ENCODE results near the gene PSMD5. TPM values are rescaled to one million over a fixed set of nuclear protein-coding genes. Genes with fewer than 3 reads are reported as not detected.
A peak's percentile ranks its signal among the peaks of the same experiment; 100 is the strongest.

The PSMD5 gene
- total RNA-seq, 1 donor from 2014 or later: 27.5 TPM

DNA sequence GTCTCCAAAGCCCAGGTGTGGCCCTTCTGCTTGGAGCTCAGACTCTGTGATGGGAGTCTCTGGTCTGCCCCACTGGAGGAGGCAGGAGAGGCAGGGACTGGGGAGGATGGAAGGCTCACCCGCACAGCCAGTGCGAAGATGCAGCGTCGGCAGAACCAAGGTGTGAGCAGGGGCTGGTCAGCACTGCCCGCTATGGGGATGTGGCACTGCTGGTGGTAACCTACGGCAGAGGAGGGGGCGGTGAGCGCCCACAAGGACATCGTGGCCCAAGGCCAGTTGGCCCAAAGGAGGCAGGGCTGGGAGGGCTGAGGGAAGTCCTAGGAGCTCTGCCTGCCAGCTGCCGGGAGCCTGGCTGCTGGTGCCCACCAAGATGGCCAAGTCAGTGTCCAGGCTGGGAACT is 27.0 kb upstream of the PSMD5 start:
- H3K27me3 ChIP-seq: no peaks in the 10 kb centered on the region
- peaks cover 0 to 8% of the 10 kb centered on the region in 2 donors for H3K36me3 ChIP-seq
- H3K4me3 ChIP-seq: no peak overlapping the region
- H3K27ac ChIP-seq: peak overlapping the region; percentile 91
- no peaks in the 10 kb centered on the region for H3K9me3 ChIP-seq
- H3K4me1 ChIP-seq: peaks cover 13% of the 10 kb centered on the region
- intact Hi-C loops (cut with DNase I): loop anchor here (5.0 to 10.0 kb wide), 2 partner anchors 68 to 205 kb away; partner anchors contain the start of gene CNTRL
- no peak for TF ChIP-seq POLR2A (IDR thresholded peaks at IDR 0.05)
- no peak for TF ChIP-seq CTCF (IDR thresholded peaks at IDR 0.05)
- no peak for TF ChIP-seq POLR2AphosphoS5 (IDR thresholded peaks at IDR 0.05; ENCODE audit: insufficient read depth in 1 of 2, low read depth in 1 of 2)
- no peak for DNase-seq (ENCODE audit: extremely low spot score in 2 of 2)

- no peak for DNase-seq (ENCODE audit: extremely low spot score in 2 of 2)
- H3K9me3 ChIP-seq: no peaks in the 10 kb centered on the region
- peak overlapping the region; percentile 91 for H3K27ac ChIP-seq
- H3K4me3 ChIP-seq: peak overlapping the region; percentile 40 to 53
- H3K4me1 ChIP-seq: peaks cover 13% of the 10 kb centered on the region
- H3K36me3 ChIP-seq: peaks cover 0 to 9% of the 10 kb centered on the region in 2 donors
- TF ChIP-seq POLR2AphosphoS5 (IDR thresholded peaks at IDR 0.05; ENCODE audit: insufficient read depth in 1 of 2, low read depth in 1 of 2) (peak in 1 of 2 donors; percentile 18), POLR2A (IDR thresholded peaks at IDR 0.05) (no peak)
- no peaks in the 10 kb centered on the region for H3K27me3 ChIP-seq
- intact Hi-C loops (cut with DNase I): loop anchor here (5.0 to 10.0 kb wide), 2 partner anchors 68 to 205 kb away; partner anchors contain the start of gene CNTRL
These were observed 26.6 kb upstream of the PSMD5 start for GRCh38 chr9:120869360-120869687.

- no peaks in the 10 kb centered on the region for H3K27me3 ChIP-seq
- peak overlapping the region; percentile 44 to 53 for H3K4me3 ChIP-seq
- intact Hi-C loops (cut with DNase I): loop anchor here (5.0 to 10.0 kb wide), 2 partner anchors 68 to 206 kb away; partner anchors contain the start of gene CNTRL
- H3K36me3 ChIP-seq: peaks cover 0 to 12% of the 10 kb centered on the region in 2 donors
- H3K9me3 ChIP-seq: no peaks in the 10 kb centered on the region
- peaks cover 13% of the 10 kb centered on the region for H3K4me1 ChIP-seq
- peak; percentile 97 to 99 for DNase-seq (ENCODE audit: extremely low spot score in 2 of 2)
- TF ChIP-seq POLR2AphosphoS5 (IDR thresholded peaks at IDR 0.05; ENCODE audit: insufficient read depth in 1 of 2, low read depth in 1 of 2): peak; percentile 5 to 92
- TF ChIP-seq CTCF (IDR thresholded peaks at IDR 0.05): peak; percentile 28 to 40 (median 32)
- peak in 1 of 2 donors; percentile 75 for TF ChIP-seq POLR2A (IDR thresholded peaks at IDR 0.05)
- peak overlapping the region; percentile 91 for H3K27ac ChIP-seq
These were observed 26.1 kb upstream of the PSMD5 start for GRCh38 chr9:120868676-120869359.

- intact Hi-C loops (cut with DNase I): loop anchor here (5.0 to 10.0 kb wide), 2 partner anchors 69 to 206 kb away; partner anchors contain the start of gene CNTRL
These were observed 25.6 kb upstream of the PSMD5 start for GRCh38 chr9:120868339-120868675.

More at GRCh38 chr9:120868339-120868675, 25.6 kb upstream of the PSMD5 start:
- peak overlapping the region; percentile 91 for H3K27ac ChIP-seq
- H3K9me3 ChIP-seq: no peaks in the 10 kb centered on the region
- H3K36me3 ChIP-seq: peaks cover 0 to 16% of the 10 kb centered on the region in 2 donors
- H3K4me3 ChIP-seq: peak overlapping the region; percentile 44 to 53
- TF ChIP-seq CTCF (IDR thresholded peaks at IDR 0.05) (no peak), POLR2A (IDR thresholded peaks at IDR 0.05) (no peak), POLR2AphosphoS5 (IDR thresholded peaks at IDR 0.05; ENCODE audit: insufficient read depth in 1 of 2, low read depth in 1 of 2) (peak; percentile 19 to 26)
- DNase-seq (ENCODE audit: extremely low spot score in 2 of 2): no peak
- H3K4me1 ChIP-seq: peaks cover 13% of the 10 kb centered on the region
- no peaks in the 10 kb centered on the region for H3K27me3 ChIP-seq
